ENCODE results near the gene PDZK1.
"Not testable (repeated sequence)": the region's sequence is repeated elsewhere in the genome, so short reads cannot be mapped to it uniquely, and the experiment has no call there.

Gene PDZK1

GRCh38 chr1:145707183-145707867 is at the start of gene PDZK1:
Gene PDZK1, minus strand, starts transcription at chr1:145707368. Its CDS starts 19,347 bp downstream, at chr1:145688021.
- DNase-seq (ENCODE audit: low read depth), result no peak

GRCh38 chr1:145751491-145752037 is 44.4 kb upstream of the PDZK1 start:
- no peak for DNase-seq (ENCODE audit: low read depth)

- DNase-seq (ENCODE audit: low read depth), result no peak
Observed at GRCh38 chr1:145750426-145750825, 43.3 kb upstream of the PDZK1 start.

GRCh38 chr1:145747398-145748247 is 40.5 kb upstream of the PDZK1 start:
- no peak for DNase-seq (ENCODE audit: low read depth)

- DNase-seq (ENCODE audit: low read depth), result no peak
Observed at GRCh38 chr1:145740269-145740668, 33.1 kb upstream of the PDZK1 start.

GRCh38 chr1:145736191-145736590 is 29.0 kb upstream of the PDZK1 start:
- no peak for DNase-seq (ENCODE audit: low read depth)

GRCh38 chr1:145730900-145731299 is 23.7 kb upstream of the PDZK1 start:
- no peak for DNase-seq (ENCODE audit: low read depth)

- no peak for DNase-seq (ENCODE audit: low read depth)
Observed at GRCh38 chr1:145730467-145730866, 23.3 kb upstream of the PDZK1 start.

- DNase-seq (ENCODE audit: low read depth), result no peak
Observed at GRCh38 chr1:145729666-145730436, 22.7 kb upstream of the PDZK1 start.

GRCh38 chr1:145729196-145729595 is 22.0 kb upstream of the PDZK1 start:
- DNase-seq (ENCODE audit: low read depth), result no peak

- DNase-seq (ENCODE audit: low read depth), result not testable (repeated sequence)
Observed at GRCh38 chr1:145726193-145726592, 19.0 kb upstream of the PDZK1 start.

GRCh38 chr1:145720878-145721671 is 13.9 kb upstream of the PDZK1 start:
- peak; percentile 65 for DNase-seq (ENCODE audit: low read depth)

GRCh38 chr1:145720556-145720877 is 13.3 kb upstream of the PDZK1 start:
- DNase-seq (ENCODE audit: low read depth), result no peak

- DNase-seq (ENCODE audit: low read depth), result no peak
Observed at GRCh38 chr1:145719230-145720079, 12.3 kb upstream of the PDZK1 start, which contains the start of gene CD160. Gene CD160, plus strand, starts transcription at chr1:145719499. Its CDS starts 8,829 bp downstream, at chr1:145728328.

- not testable (repeated sequence) for DNase-seq (ENCODE audit: low read depth)
Observed at GRCh38 chr1:145718465-145718864, 11.3 kb upstream of the PDZK1 start.

GRCh38 chr1:145717833-145718232 is 10.7 kb upstream of the PDZK1 start:
- DNase-seq (ENCODE audit: low read depth), result no peak

- DNase-seq (ENCODE audit: low read depth), result no peak
Observed at GRCh38 chr1:145716641-145717345, 9.6 kb upstream of the PDZK1 start.

GRCh38 chr1:145714524-145715111 is 7.5 kb upstream of the PDZK1 start:
- DNase-seq (ENCODE audit: low read depth), result no peak

- DNase-seq (ENCODE audit: low read depth), result no peak
Observed at GRCh38 chr1:145711213-145711651, 4.1 kb upstream of the PDZK1 start.

Measured in activated gamma-delta T cell treated with anti-CD3 and anti-CD28 coated beads, Interleukin-2, amount 50 U/mL, for 16 hours (primary cell).